HepG2 (cell line): ENCODE data around the gene CTDSP1. TPM values are rescaled to one million over a fixed set of nuclear protein-coding genes. Genes with fewer than 3 reads are reported as not detected.
A peak's percentile ranks its signal among the peaks of the same experiment; 100 is the strongest.

Experiments used
- ATF1 ChIP-seq: IDR thresholded peaks from 2 replicates; pipeline ENCODE4 v1.6.1; 2016; ENCODE audit warnings: mild to moderate bottlenecking, control low read depth
- BHLHE40 ChIP-seq: IDR thresholded peaks from 2 replicates; pipeline ENCODE4 v1.6.1; 2011; ENCODE audit warnings: low read length, improper control_type of control experiment
- GZF1 ChIP-seq: sonication (generic); formaldehyde crosslinking; IDR thresholded peaks from 2 replicates; pipeline ENCODE4 v1.5.1; 2020; ENCODE audit warnings: mild to moderate bottlenecking, missing genetic modification reagents
- HDAC1 ChIP-seq: sonication (generic); formaldehyde crosslinking; IDR thresholded peaks from 2 replicates; pipeline ENCODE4 v1.5.1; 2020; ENCODE audit warnings: mild to moderate bottlenecking, missing genetic modification reagents
- HIVEP1 ChIP-seq: sonication (generic); formaldehyde crosslinking; IDR thresholded peaks from 2 replicates; pipeline ENCODE4 v1.4.0; 2020; ENCODE audit warnings: mild to moderate bottlenecking, missing genetic modification reagents
- HNF4G ChIP-seq, 2 experiments: sonication (generic) in 1 of 2; formaldehyde crosslinking in 1 of 2; IDR thresholded peaks; 2 replicates each; pipeline versions ENCODE4 v1.4.0 to v1.6.1; 2011 to 2020; ENCODE audit warnings: borderline replicate concordance in 2 of 2, low read depth in 2 of 2, mild to moderate bottlenecking in 2 of 2, low read length in 1 of 2, missing genetic modification reagents in 1 of 2, moderate library complexity in 1 of 2
- ISL2 ChIP-seq: sonication (generic); formaldehyde crosslinking; IDR thresholded peaks from 2 replicates; pipeline ENCODE4 v1.5.0; 2020; ENCODE audit warnings: missing genetic modification reagents
- KAT7 ChIP-seq: IDR thresholded peaks from 2 replicates; pipeline ENCODE4 v1.6.1; 2018; ENCODE audit warnings: borderline replicate concordance, missing compliant biosample characterization
- KAT8 ChIP-seq: IDR thresholded peaks from 2 replicates; pipeline ENCODE4 v1.6.1; 2016; ENCODE audit warnings: missing genetic modification reagents, missing compliant biosample characterization
- NR1H2 ChIP-seq: sonication (generic); formaldehyde crosslinking; IDR thresholded peaks from 2 replicates; pipeline ENCODE4 v1.8.1; 2022; ENCODE audit warnings: low read depth, missing genetic modification reagents, borderline replicate concordance
- THAP11 ChIP-seq: IDR thresholded peaks from 2 replicates; pipeline ENCODE4 v1.6.1; 2016; ENCODE audit warnings: missing biosample characterization, missing genetic modification reagents
- ZIK1 ChIP-seq: sonication (generic); formaldehyde crosslinking; IDR thresholded peaks from 2 replicates; pipeline ENCODE4 v1.5.0; 2020; ENCODE audit warnings: mild to moderate bottlenecking, low read depth, missing genetic modification reagents, borderline replicate concordance
- ZNF335 ChIP-seq: sonication (generic); formaldehyde crosslinking; IDR thresholded peaks from 2 replicates; pipeline ENCODE4 v1.4.0; 2020; ENCODE audit warnings: missing genetic modification reagents
- ZNF547 ChIP-seq: sonication (generic); formaldehyde crosslinking; IDR thresholded peaks from 2 replicates; pipeline ENCODE4 v1.5.1; 2020; ENCODE audit warnings: mild to moderate bottlenecking, missing genetic modification reagents
- ZNF616 ChIP-seq: sonication (generic); formaldehyde crosslinking; IDR thresholded peaks from 2 replicates; pipeline ENCODE4 v1.5.0; 2020; ENCODE audit warnings: low read depth, mild to moderate bottlenecking, missing genetic modification reagents
- polyA plus RNA-seq, 8 experiments: library from polyadenylated mRNA; depleted of rRNA in 3 of 8; stranded (reverse) in 7 of 8; unstranded in 1 of 8; fragments of >200 nt; fragmentation: Illumina TruSeq in 4 of 8; extraction: Trizol in 4 of 8; gene quantifications; 2 replicates each; pipeline versions ENCODE4 v1.2.1 to v1.2.3, GENCODE V29; 2011 to 2016; ENCODE audit warnings: low read depth in 4 of 8, missing spikeins in 1 of 8, mixed read lengths in 1 of 8; ENCODE audit not compliant: insufficient read depth in 1 of 8
- total RNA-seq, 5 experiments: library from RNA; depleted of rRNA; stranded (reverse); fragments of >200 nt; fragmentation: Illumina TruSeq; extraction: Trizol; gene quantifications; 2 replicates each; pipeline ENCODE4 v1.2.3, GENCODE V29; 2016; ENCODE audit warnings: low read depth in 1 of 5
- TF ChIP-seq, protein P1 (sequence below): IDR thresholded peaks from 2 replicates; pipeline ENCODE4 v1.6.1; 2016; ENCODE audit warnings: low read depth, control low read depth
- TF ChIP-seq, protein P2 (sequence below): sonication (generic); formaldehyde crosslinking; IDR thresholded peaks from 2 replicates; pipeline ENCODE4 v1.5.0; 2020; ENCODE audit warnings: missing genetic modification reagents, mild to moderate bottlenecking, borderline replicate concordance
- TF ChIP-seq, protein P3 (sequence below): sonication (generic); formaldehyde crosslinking; IDR thresholded peaks from 2 replicates; pipeline ENCODE4 v1.4.0; 2020; ENCODE audit warnings: missing genetic modification reagents
- TF ChIP-seq, protein P4 (sequence below): IDR thresholded peaks from 2 replicates; pipeline ENCODE4 v1.6.1; 2018; ENCODE audit warnings: missing genetic modification reagents, mild to moderate bottlenecking, missing compliant biosample characterization
- TF ChIP-seq, protein P5 (sequence below): sonication (generic); formaldehyde crosslinking; conservative IDR thresholded peaks from 2 replicates; pipeline ENCODE4 v1.8.0; 2022; ENCODE audit warnings: low read depth, missing genetic modification reagents
- TF ChIP-seq, protein P6 (sequence below): IDR thresholded peaks from 2 replicates; pipeline ENCODE4 v1.6.1; 2016; ENCODE audit warnings: missing genetic modification reagents, missing compliant biosample characterization

The CTDSP1 gene
- total and polyA plus RNA-seq, 2 of the 13 experiments (the other 11 are each of a cell fraction or from before 2014, with no cell fraction given), result 91.0 to 268 TPM

DNA sequence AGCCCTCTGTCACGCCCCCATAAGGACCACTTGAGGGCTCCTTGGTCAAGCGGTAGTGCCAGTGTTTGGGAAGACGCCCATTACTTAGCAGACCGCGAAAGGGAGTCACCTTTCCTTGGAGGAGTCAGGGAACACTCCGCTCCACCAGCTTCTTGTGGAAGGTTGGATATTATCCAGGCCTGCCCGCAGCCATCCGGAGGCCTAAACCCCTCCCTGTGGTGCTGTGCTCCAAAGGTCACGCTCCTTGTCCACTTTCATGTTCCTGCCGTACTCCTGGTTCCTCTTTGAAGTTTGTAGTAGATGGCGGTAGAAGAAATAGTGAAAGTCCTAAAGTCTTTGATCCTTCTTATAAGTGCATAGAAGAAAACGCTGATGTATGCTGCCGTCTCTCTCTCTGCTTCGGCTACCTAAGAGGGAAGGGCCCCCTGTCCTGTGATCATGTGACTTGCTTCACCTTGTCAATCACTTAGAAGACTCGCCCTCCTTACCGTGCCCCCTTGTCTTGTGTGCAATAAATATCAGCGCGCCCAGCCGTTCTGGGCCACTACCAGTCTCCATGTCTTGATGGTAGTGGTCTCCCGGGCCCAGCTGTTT is 44.7 kb upstream of the CTDSP1 start (continued):
- TF ChIP-seq, protein P1, sequence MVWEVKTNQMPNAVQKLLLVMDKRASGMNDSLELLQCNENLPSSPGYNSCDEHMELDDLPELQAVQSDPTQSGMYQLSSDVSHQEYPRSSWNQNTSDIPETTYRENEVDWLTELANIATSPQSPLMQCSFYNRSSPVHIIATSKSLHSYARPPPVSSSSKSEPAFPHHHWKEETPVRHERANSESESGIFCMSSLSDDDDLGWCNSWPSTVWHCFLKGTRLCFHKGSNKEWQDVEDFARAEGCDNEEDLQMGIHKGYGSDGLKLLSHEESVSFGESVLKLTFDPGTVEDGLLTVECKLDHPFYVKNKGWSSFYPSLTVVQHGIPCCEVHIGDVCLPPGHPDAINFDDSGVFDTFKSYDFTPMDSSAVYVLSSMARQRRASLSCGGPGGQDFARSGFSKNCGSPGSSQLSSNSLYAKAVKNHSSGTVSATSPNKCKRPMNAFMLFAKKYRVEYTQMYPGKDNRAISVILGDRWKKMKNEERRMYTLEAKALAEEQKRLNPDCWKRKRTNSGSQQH, result no peak
- TF ChIP-seq GZF1 (CRISPR knock-in tag) (no peak), KAT8 (CRISPR knock-in tag) (peak; percentile 68), KAT7 (CRISPR knock-in tag) (peak; percentile 75; the same call in 1 of the 2 replicates), ATF1 (CRISPR knock-in tag) (0 out of 2 replicates have a peak, but pooled peaks have one; percentile 31), ZNF616 (CRISPR knock-in tag) (no peak), BHLHE40 (peak; percentile 33; the same call in 1 of the 2 replicates), HDAC1 (peak; percentile 32; the same call in 1 of the 2 replicates), HIVEP1 (0 out of 2 replicates have a peak, but pooled peaks have one; percentile 57), ZIK1 (CRISPR knock-in tag) (no peak), ISL2 (peak; percentile 79), ZNF335 (CRISPR knock-in tag) (no peak), THAP11 (peak; percentile 63; the same call in 1 of the 2 replicates), NR1H2 (CRISPR knock-in tag) (no peak), HNF4G (IDR thresholded peaks at IDR 0.05; ENCODE audit: borderline replicate concordance, low read depth, low read length) (peak; percentile 87), HNF4G (CRISPR knock-in tag; IDR thresholded peaks at IDR 0.05; ENCODE audit: borderline replicate concordance, low read depth) (0 out of 2 replicates have a peak, but pooled peaks have one; percentile 21), ZNF547 (CRISPR knock-in tag) (peak; percentile 51; the same call in 1 of the 2 replicates)
- TF ChIP-seq, protein P2, sequence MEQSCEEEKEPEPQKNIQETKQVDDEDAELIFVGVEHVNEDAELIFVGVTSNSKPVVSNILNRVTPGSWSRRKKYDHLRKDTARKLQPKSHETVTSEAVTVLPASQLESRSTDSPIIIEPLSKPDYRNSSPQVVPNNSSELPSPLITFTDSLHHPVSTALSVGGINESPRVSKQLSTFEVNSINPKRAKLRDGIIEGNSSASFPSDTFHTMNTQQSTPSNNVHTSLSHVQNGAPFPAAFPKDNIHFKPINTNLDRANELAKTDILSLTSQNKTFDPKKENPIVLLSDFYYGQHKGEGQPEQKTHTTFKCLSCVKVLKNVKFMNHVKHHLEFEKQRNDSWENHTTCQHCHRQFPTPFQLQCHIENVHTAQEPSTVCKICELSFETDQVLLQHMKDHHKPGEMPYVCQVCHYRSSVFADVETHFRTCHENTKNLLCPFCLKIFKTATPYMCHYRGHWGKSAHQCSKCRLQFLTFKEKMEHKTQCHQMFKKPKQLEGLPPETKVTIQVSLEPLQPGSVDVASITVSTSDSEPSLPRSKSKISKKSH (CRISPR knock-in tag), result peak; percentile 56; the same call in 1 of the 2 replicates
- TF ChIP-seq, protein P3, sequence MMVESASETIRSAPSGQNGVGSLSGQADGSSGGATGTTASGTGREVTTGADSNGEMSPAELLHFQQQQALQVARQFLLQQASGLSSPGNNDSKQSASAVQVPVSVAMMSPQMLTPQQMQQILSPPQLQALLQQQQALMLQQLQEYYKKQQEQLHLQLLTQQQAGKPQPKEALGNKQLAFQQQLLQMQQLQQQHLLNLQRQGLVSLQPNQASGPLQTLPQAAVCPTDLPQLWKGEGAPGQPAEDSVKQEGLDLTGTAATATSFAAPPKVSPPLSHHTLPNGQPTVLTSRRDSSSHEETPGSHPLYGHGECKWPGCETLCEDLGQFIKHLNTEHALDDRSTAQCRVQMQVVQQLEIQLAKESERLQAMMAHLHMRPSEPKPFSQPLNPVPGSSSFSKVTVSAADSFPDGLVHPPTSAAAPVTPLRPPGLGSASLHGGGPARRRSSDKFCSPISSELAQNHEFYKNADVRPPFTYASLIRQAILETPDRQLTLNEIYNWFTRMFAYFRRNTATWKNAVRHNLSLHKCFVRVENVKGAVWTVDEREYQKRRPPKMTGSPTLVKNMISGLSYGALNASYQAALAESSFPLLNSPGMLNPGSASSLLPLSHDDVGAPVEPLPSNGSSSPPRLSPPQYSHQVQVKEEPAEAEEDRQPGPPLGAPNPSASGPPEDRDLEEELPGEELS (CRISPR knock-in tag), result peak; percentile 56; the same call in 1 of the 2 replicates
- TF ChIP-seq, protein P4, sequence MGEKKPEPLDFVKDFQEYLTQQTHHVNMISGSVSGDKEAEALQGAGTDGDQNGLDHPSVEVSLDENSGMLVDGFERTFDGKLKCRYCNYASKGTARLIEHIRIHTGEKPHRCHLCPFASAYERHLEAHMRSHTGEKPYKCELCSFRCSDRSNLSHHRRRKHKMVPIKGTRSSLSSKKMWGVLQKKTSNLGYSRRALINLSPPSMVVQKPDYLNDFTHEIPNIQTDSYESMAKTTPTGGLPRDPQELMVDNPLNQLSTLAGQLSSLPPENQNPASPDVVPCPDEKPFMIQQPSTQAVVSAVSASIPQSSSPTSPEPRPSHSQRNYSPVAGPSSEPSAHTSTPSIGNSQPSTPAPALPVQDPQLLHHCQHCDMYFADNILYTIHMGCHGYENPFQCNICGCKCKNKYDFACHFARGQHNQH, result peak; percentile 41; the same call in 1 of the 2 replicates
- TF ChIP-seq, protein P5, sequence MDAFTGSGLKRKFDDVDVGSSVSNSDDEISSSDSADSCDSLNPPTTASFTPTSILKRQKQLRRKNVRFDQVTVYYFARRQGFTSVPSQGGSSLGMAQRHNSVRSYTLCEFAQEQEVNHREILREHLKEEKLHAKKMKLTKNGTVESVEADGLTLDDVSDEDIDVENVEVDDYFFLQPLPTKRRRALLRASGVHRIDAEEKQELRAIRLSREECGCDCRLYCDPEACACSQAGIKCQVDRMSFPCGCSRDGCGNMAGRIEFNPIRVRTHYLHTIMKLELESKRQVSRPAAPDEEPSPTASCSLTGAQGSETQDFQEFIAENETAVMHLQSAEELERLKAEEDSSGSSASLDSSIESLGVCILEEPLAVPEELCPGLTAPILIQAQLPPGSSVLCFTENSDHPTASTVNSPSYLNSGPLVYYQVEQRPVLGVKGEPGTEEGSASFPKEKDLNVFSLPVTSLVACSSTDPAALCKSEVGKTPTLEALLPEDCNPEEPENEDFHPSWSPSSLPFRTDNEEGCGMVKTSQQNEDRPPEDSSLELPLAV (CRISPR knock-in tag), result no peak
- TF ChIP-seq, protein P6, sequence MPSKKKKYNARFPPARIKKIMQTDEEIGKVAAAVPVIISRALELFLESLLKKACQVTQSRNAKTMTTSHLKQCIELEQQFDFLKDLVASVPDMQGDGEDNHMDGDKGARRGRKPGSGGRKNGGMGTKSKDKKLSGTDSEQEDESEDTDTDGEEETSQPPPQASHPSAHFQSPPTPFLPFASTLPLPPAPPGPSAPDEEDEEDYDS (CRISPR knock-in tag), result peak; percentile 48
